PC-3 (cell line): ENCODE measurements around the gene COASY. TPM values are rescaled to one million over a fixed set of nuclear protein-coding genes. Genes with fewer than 3 reads are reported as not detected.
A peak's percentile ranks its signal among the peaks of the same experiment; 100 is the strongest.

ENCODE experiments used
- ATAC-seq: fragments of 200-7000 bp; cut with Tn5 transposase; 2 replicates; pipeline ENCODE4 v1.9.1; 2020; ENCODE audit warnings: mild to moderate bottlenecking, moderate library complexity
- BruUV-seq: library from RNA; stranded (reverse); fragments of 400-500 nt; replicated peaks from 2 replicates; lab custom pipeline; 2021; lab: Mats Ljungman, UMichigan
- CTCF ChIA-PET: fragments of 300-600 bp; sonication (Branson Sonifier 250); formaldehyde crosslinking; loops from one replicate; lab custom pipeline; 2022; ENCODE audit warnings: antibody characterized with exemption; lab: Charles Lee
- POLR2A ChIA-PET: fragments of 300-600 bp; sonication (Branson Sonifier 250); formaldehyde crosslinking; loops from one replicate; lab custom pipeline; 2022; ENCODE audit warnings: antibody characterized with exemption; ENCODE audit not compliant: unreplicated experiment; lab: Charles Lee
- DNase-seq: peaks from one replicate; pipeline ENCODE4 v3.0.0-alpha.2; 2015
- H2AFZ ChIP-seq: fragments of 300-600 bp; sonication (generic); 2 replicates; pipeline ENCODE4 v1.6.0; 2016; ENCODE audit warnings: antibody characterized with exemption, low read length
- H3F3A ChIP-seq: fragments of 300-600 bp; sonication (generic); one replicate; pipeline ENCODE4 v1.6.0; 2017; ENCODE audit warnings: antibody characterized with exemption, low read length, control low read depth, mild to moderate bottlenecking; ENCODE audit not compliant: unreplicated experiment
- H3K27ac ChIP-seq: fragments of 300-600 bp; sonication (generic); 2 replicates; pipeline ENCODE4 v1.5.1; 2016; ENCODE audit warnings: mild to moderate bottlenecking, low read length
- H3K27me3 ChIP-seq: fragments of 300-600 bp; sonication (generic); 2 replicates; pipeline ENCODE4 v1.6.1; 2016; ENCODE audit warnings: low read length, mixed read lengths
- H3K36me3 ChIP-seq: fragments of 300-600 bp; sonication (generic); 2 replicates; pipeline ENCODE4 v1.6.1; 2016; ENCODE audit warnings: low read depth, mixed run types, low read length, mixed read lengths
- H3K4me1 ChIP-seq: fragments of 300-600 bp; sonication (generic); 2 replicates; pipeline ENCODE4 v1.5.1; 2016; ENCODE audit warnings: low read length; ENCODE audit not compliant: insufficient read depth
- H3K4me2 ChIP-seq: fragments of 300-600 bp; sonication (generic); 2 replicates; pipeline ENCODE4 v1.6.0; 2016; ENCODE audit warnings: low read length
- H3K4me3 ChIP-seq: fragments of 300-600 bp; sonication (generic); 2 replicates; pipeline ENCODE4 v1.5.1; 2016; ENCODE audit warnings: mild to moderate bottlenecking, low read length, mixed read lengths
- H3K79me2 ChIP-seq: fragments of 300-600 bp; sonication (generic); 2 replicates; pipeline ENCODE4 v1.6.1; 2017; ENCODE audit warnings: low read length, mixed read lengths
- H3K9ac ChIP-seq: fragments of 300-600 bp; sonication (generic); 2 replicates; pipeline ENCODE4 v1.6.0; 2016; ENCODE audit warnings: mild to moderate bottlenecking, low read length
- H3K9me2 ChIP-seq: fragments of 300-600 bp; sonication (generic); replicated peaks from 2 replicates; pipeline ENCODE4 v1.6.1; 2016; ENCODE audit warnings: mixed run types, low read length, mixed read lengths
- H3K9me3 ChIP-seq: fragments of 300-600 bp; sonication (generic); 2 replicates; pipeline ENCODE4 v1.6.1; 2016; ENCODE audit warnings: low read length, mixed read lengths
- H4K20me1 ChIP-seq: fragments of 300-600 bp; sonication (generic); 2 replicates; pipeline ENCODE4 v1.6.1; 2016; ENCODE audit warnings: low read length, mixed read lengths
- EZH2 ChIP-seq: fragments of 300-600 bp; sonication (generic); IDR thresholded peaks from one replicate; pipeline ENCODE4 v1.6.1; 2017; ENCODE audit warnings: antibody characterized with exemption, mild to moderate bottlenecking, low read length; ENCODE audit not compliant: unreplicated experiment
- EZH2phosphoT487 ChIP-seq: fragments of 300-600 bp; sonication (generic); IDR thresholded peaks from 2 replicates; pipeline ENCODE4 v1.6.1; 2018; ENCODE audit warnings: mild to moderate bottlenecking, antibody characterized with exemption, low read length, borderline replicate concordance
- intact Hi-C: fragments of 100-400 bp; cut with micrococcal nuclease; formaldehyde crosslinking; loops from 2 replicates; pipeline ENCODE4 v1.9.0; 2023
- total RNA-seq: library from RNA; depleted of rRNA; stranded (reverse); fragments of >200 nt; gene quantifications from 2 replicates; pipeline ENCODE4 v1.2.3, GENCODE V29; 2014
- TF ChIP-seq, protein P1 (sequence below): fragments of 300-600 bp; sonication (generic); conservative IDR thresholded peaks from 2 replicates; pipeline ENCODE4 v1.5.1; 2017; ENCODE audit warnings: antibody characterized with exemption, low read depth, mild to moderate bottlenecking, low read length

The COASY gene
- total RNA-seq, 1 experiment from 2014 or later = 33.3 TPM

DNA sequence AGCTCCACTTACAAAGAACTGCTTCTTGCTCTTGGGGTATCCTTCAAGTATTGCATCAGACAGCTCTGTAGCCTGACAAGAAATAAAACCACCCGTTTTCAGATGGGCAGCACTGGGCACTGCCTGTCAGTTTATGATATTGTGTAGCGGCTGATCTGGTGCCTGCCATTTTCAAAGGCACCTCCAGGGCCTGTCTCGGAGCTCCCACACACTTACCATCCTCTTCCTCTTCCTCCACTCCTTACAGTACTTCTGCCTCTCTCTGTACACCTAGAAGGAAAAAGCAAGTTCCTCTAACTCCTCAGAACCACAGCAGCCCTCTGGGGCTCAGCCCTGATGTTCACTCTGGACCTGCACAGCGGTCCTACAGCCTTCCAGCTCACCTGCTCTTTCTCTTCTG lies 11.1 kb downstream of the COASY start:
- no peak overlapping the region for H3K4me3 ChIP-seq
- intact Hi-C loops = no loop called here
- no peak overlapping the region for H3K27ac ChIP-seq
- DNase-seq (no peak), ATAC-seq (no peak)
- peaks cover 25% of the 10 kb centered on the region; the same call in 1 of the 2 replicates for H3K36me3 ChIP-seq
- peaks cover 46% of the 10 kb centered on the region for H3K79me2 ChIP-seq
- no peak for TF ChIP-seq EZH2phosphoT487
- TF ChIP-seq, protein P1, sequence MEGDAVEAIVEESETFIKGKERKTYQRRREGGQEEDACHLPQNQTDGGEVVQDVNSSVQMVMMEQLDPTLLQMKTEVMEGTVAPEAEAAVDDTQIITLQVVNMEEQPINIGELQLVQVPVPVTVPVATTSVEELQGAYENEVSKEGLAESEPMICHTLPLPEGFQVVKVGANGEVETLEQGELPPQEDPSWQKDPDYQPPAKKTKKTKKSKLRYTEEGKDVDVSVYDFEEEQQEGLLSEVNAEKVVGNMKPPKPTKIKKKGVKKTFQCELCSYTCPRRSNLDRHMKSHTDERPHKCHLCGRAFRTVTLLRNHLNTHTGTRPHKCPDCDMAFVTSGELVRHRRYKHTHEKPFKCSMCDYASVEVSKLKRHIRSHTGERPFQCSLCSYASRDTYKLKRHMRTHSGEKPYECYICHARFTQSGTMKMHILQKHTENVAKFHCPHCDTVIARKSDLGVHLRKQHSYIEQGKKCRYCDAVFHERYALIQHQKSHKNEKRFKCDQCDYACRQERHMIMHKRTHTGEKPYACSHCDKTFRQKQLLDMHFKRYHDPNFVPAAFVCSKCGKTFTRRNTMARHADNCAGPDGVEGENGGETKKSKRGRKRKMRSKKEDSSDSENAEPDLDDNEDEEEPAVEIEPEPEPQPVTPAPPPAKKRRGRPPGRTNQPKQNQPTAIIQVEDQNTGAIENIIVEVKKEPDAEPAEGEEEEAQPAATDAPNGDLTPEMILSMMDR = no peak
- no peak for TF ChIP-seq EZH2
- H4K20me1 ChIP-seq = no peaks in the 10 kb centered on the region
- no peaks in the 10 kb centered on the region for H3K9me2 ChIP-seq
- no TSS peak for BruUV-seq
- CTCF ChIA-PET = no interaction called here
- no peaks in the 10 kb centered on the region for H3K27me3 ChIP-seq
- POLR2A ChIA-PET = no interaction called here
- peaks cover 9% of the 10 kb centered on the region; the same call in 1 of the 2 replicates for H3K4me1 ChIP-seq
- H3F3A ChIP-seq = peaks cover 6% of the 10 kb centered on the region
- H3K9me3 ChIP-seq = no peaks in the 10 kb centered on the region
- H3K9ac ChIP-seq = no peak overlapping the region
- no peak overlapping the region for H3K4me2 ChIP-seq
- no peak overlapping the region for H2AFZ ChIP-seq

DNA sequence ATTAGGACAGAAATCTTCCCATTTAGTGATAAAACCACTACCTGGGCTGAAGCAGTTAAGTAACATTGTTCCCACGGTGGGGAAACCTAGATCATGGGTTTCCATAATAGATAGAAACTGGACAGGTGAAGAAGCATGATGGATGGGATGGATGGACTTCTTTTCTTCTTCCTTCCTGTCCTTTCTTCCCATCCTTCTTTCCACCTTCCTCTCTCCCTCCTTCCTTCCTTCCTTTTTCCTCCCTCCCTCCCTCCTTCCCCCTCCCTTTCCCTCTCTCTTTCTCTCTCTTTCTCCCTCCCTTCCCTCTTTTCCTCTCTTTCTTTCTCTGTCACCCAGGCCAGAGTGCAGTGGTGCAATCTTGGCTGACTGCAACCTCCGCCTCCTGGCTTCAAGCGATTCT lies 12.5 kb downstream of the COASY start:
- no peak overlapping the region for H3K4me3 ChIP-seq
- no peaks in the 10 kb centered on the region for H3K9me3 ChIP-seq
- no peak overlapping the region for H3K27ac ChIP-seq
- intact Hi-C loops = no loop called here
- ChIA-PET POLR2A (interaction anchor here (0.6 to 0.7 kb wide), 2 partner anchors 33 to 223 kb away, joined by 3 read pairs; no protein-coding TSS in a partner anchor), CTCF (no interaction called here)
- H3K4me2 ChIP-seq = no peak overlapping the region
- H3K4me1 ChIP-seq = peaks cover 13% of the 10 kb centered on the region; the same call in 1 of the 2 replicates
- no TSS peak for BruUV-seq
- ATAC-seq = no peak
- H3K27me3 ChIP-seq = no peaks in the 10 kb centered on the region
- H3K79me2 ChIP-seq = peaks cover 35% of the 10 kb centered on the region
- DNase-seq = no peak
- no peak for TF ChIP-seq EZH2
- TF ChIP-seq EZH2phosphoT487 = no peak
- TF ChIP-seq, protein P1 = no peak
- no peaks in the 10 kb centered on the region for H4K20me1 ChIP-seq
- H3K9ac ChIP-seq = no peak overlapping the region
- H3K9me2 ChIP-seq = no peaks in the 10 kb centered on the region
- H3F3A ChIP-seq = peaks cover 6% of the 10 kb centered on the region
- H2AFZ ChIP-seq = no peak overlapping the region
- H3K36me3 ChIP-seq = peaks cover 22% of the 10 kb centered on the region; the same call in 1 of the 2 replicates

DNA sequence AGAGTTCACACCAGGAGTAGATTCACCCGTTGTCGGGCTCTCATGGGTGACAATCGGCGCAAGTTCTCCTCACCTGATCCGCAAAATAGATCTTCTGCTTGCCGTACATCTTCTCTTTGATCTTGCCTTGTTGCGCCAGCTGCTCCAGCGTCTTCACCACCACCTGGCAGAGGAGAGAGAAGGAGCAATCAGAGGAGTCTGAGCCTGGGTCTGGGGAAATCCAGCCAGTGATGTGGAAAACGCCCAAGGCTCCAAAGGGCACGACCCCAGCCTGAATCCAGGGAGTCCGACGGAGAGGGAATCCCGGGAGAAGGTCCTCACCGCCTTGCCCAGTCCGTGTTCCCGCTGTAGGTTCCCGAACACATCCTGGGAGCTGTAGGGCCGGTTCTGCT lies 15.2 kb downstream of the COASY start:
- TSS peak; percentile 29 for BruUV-seq
- peak; percentile 40 for ATAC-seq
- no peak for TF ChIP-seq EZH2
- no peak for TF ChIP-seq EZH2phosphoT487
- TF ChIP-seq, protein P1 = no peak
- peak; percentile 4 for DNase-seq
- CTCF ChIA-PET = interaction anchor here (0.5 to 2.1 kb wide), 4 partner anchors 32 to 481 kb away, joined by 3 to 16 read pairs (median 14); partner anchors contain the start of genes RETREG3 and TUBG1
- POLR2A ChIA-PET = interaction anchor here (0.5 kb wide), 1 partner anchor 155 kb away, joined by 6 read pairs; no protein-coding TSS in a partner anchor
- Histone ChIP-seq H4K20me1 (no peaks in the 10 kb centered on the region), H3K9ac (peak overlapping the region; percentile 98), H3K4me2 (peak overlapping the region; percentile 100), H3K9me2 (no peaks in the 10 kb centered on the region), H3K4me1 (peaks cover 13% of the 10 kb centered on the region; the same call in 1 of the 2 replicates), H3K4me3 (peak overlapping the region; percentile 100), H3K79me2 (peaks cover 30% of the 10 kb centered on the region), H3F3A (peaks cover 6% of the 10 kb centered on the region), H3K27me3 (no peaks in the 10 kb centered on the region), H3K27ac (peak overlapping the region; percentile 46), H2AFZ (peak overlapping the region; percentile 99), H3K36me3 (peaks cover 9% of the 10 kb centered on the region), H3K9me3 (no peaks in the 10 kb centered on the region)
- intact Hi-C loops = loop anchor here (2.0 kb wide), 1 partner anchor 102 kb away; no protein-coding TSS in a partner anchor
